GM18861 (cell line): ENCODE data around the gene ATP11B.
A peak's percentile ranks its signal among the peaks of the same experiment; 100 is the strongest.

Source experiments
- ATAC-seq: cut with Tn5 transposase; IDR thresholded peaks from one replicate; pipeline ENCODE4 v1.9.1; 2021; ENCODE audit not compliant: unreplicated experiment

Gene ATP11B

GRCh38 chr3:182947888-182948287 is 154.6 kb downstream of the ATP11B start:
- ATAC-seq, result no peak

GRCh38 chr3:182948305-182948704 is 155.0 kb downstream of the ATP11B start:
- ATAC-seq, result no peak

- ATAC-seq, result no peak
These were observed 156.4 kb downstream of the ATP11B start for GRCh38 chr3:182949688-182950087.

- ATAC-seq, result peak; percentile 98
These were observed 161.4 kb downstream of the ATP11B start for GRCh38 chr3:182954553-182955235.

GRCh38 chr3:182957226-182957625 is 163.9 kb downstream of the ATP11B start:
- ATAC-seq, result no peak

- no peak for ATAC-seq
These were observed 164.5 kb downstream of the ATP11B start for GRCh38 chr3:182957676-182958266.

DNA sequence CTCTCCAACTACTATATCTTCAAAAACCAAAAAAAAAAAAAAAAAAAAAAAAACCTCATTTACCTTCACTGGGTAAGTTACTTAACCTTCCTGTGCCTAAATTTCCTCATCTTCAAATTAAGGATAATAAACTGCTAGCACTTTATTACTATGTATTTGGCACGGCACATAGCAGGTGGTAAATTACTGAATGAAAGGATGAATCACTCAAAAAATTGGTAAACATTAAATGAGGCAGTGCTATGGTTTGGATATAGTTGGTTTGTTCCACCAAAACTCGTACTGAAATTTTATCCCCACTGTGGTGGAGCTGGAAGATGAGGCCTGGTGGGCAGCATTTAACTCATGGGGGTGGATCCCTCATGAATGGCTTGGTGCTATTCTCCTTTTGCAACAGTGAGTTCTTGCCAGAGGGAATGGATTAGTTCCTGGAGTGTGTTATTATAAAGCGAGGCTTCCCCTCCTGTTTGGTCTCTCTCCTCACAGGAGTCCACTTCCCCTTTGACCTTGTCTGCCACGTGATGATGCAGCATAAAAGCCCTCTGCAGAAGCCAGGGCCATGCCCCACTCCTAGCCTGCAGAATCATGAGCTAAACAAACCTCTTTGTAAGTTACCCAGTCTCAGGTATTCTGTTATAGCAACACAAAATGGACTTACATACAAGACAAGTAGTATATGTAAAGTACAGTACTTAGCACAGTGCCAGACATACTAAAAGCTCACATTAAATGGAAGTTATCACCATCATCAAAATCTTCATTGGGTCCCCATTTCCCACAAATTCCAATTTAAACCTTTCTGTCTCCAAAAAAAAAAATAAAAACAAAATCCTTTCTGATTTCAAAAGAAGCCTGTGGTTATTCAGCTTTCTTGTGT is 166.4 kb downstream of the ATP11B start:
- ATAC-seq, result no peak

DNA sequence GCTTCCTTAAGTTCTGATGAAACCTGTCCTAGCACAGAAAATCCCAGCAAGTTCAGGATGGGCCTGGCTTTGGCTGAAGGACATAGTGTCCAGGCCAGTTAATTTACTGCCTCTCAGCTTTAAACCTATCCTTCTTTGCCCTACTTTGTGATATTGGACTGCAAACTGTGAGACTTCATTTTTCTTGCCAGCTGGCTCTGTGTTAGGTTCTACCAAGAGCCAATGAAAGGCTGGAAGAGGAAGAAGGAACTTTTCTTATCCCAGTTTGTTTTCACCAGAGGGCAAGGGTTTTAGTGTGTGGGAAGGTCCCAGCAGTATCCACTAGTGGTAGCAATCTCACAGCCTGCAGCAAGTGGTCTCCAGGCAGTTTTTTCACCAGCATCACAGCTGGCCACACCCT is 168.9 kb downstream of the ATP11B start:
- no peak for ATAC-seq

DNA sequence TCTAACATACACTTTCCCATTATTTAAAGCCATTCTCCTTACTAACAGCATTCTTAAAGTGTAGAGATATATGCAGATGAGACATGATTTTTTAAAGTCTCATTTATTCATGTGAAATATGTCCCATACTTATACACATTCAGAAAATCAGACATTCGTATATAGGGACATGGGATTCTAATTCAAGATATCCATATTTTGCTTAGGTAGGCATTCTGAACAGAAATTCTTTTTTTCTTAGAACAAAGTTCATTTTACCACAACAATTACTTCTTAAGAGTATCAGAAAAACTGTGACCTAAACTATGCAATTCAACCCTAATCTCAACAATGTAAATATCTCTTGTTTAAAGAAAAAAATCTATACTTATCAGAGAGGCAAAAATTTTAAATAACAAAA is 170.9 kb downstream of the ATP11B start:
- ATAC-seq, result no peak

- no peak for ATAC-seq
These were observed 172.6 kb downstream of the ATP11B start for GRCh38 chr3:182965861-182966366.

DNA sequence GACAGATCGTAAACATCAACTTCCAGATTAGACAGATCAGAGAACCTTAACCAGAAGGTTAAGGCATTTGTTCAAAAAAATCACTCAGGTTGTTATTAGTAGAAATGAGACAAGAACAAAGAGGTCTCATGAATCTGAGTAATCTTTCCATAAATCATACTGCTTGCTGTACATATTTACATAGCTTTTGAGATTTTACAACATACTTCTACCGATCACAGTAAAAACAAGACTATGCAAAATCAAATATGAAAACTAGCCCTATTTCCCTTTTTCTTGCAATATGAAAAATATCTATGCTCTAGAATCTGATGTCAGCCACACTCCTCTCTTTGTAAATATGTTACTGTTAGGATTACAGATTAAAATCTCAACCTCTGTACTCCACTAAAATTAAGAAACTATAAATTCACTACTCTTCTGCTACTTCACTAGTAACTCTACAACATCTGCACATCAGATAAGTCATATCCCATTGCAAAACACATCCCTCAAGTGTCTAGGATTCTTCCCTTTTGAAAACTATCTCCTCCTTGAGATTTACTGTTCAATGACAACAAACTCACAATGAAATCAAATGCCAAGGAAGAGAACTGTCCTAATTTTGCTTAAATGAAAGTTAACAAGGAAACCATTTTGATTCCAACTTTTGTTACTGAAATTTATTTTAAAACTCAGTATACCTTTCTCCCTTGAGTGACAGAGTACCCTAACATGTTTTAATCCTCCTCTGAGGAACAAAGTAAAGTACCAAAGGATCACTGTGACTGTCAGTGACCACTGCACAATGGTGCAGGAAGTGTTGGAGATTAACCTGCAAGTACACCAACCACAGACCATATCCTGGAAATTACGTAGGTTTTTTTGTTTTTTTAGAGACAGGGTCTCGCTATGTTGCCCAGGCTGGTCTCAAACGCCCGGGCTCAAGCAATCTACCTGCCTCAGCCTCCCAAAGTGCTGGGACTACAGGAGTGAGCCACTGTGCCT is 174.2 kb downstream of the ATP11B start:
- ATAC-seq, result peak; percentile 56

DNA sequence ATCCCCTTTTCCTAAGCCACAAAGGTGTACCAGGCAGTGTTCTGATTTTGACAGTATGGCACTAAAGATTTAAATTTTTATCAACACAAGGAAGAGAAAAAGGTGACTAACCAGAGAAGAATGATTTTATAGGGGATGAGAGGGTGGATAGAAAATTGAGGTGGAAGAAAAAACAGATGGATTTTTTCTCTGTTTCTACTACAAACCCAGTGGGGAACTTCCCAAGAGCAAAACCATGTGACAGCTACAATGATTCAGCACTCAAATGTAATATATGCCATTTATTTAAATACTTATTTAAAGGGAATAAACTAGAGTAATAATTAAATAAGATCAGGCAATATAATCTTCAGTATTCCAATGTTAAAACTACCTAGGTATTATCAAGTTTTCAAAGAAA is 176.0 kb downstream of the ATP11B start:
- no peak for ATAC-seq

GRCh38 chr3:182969853-182970252 is 176.5 kb downstream of the ATP11B start:
- ATAC-seq, result no peak

DNA sequence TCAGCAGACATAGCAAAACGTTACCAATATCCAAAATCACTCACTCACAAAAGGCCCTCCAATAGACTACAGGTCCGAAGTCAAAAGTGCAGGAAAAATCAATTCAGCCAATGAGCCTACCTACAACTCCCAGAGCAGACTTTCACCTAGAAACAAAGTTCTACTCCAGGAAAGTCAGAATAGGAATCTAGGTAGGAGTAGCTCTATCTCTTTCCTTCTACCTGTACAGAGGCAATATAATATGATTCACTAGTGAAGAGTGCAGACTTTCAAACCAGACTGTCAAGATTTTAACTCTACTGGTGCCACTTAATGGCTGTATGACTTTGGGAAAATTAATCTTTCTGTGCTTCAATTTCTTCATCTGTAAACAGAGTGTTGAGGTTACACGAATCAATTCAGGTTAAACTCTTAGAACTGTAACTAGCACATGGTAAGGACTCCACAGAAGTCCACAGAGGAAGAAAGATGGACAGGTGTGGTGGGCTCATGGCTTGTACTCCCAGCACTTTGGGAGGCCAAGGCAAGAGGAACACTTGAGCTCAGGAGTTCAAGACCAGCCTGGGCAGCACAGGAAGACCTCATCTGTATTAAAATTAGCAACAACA is 177.6 kb downstream of the ATP11B start:
- ATAC-seq, result no peak
